ENCODE data around the gene HSDL2.

HSDL2 gene

GRCh38 chr9:112377087-112377486 lies 2.8 kb upstream of the HSDL2 start:
- no peak overlapping the region for H3K14ac ChIP-seq (ENCODE audit: low read length in 2 of 2)
- H3K4me1 ChIP-seq (ENCODE audit: control insufficient read depth, insufficient read depth, low read depth, low read length), result peaks cover 4% of the 10 kb centered on the region
- H3K27ac ChIP-seq (ENCODE audit: low read length, poor library complexity, severe bottlenecking), result no peak overlapping the region
- no peaks in the 10 kb centered on the region for H3K27me3 ChIP-seq (ENCODE audit: control insufficient read depth in 1 of 2, insufficient read depth in 1 of 2, low read length in 2 of 2)
- H2BK5ac ChIP-seq (ENCODE audit: low read depth, low read length, poor library complexity, severe bottlenecking), result no peak overlapping the region
- H2AK5ac ChIP-seq (ENCODE audit: low read length, severe bottlenecking), result no peak overlapping the region
- H2BK120ac ChIP-seq (ENCODE audit: low read depth, low read length), result no peak overlapping the region
- H3K23ac ChIP-seq (ENCODE audit: low read length in 2 of 2), result no peak overlapping the region
- DNase-seq, result no peak
- no peak overlapping the region for H3K4me3 ChIP-seq (ENCODE audit: insufficient read depth in 1 of 2, low read depth in 1 of 2, low read length in 2 of 2)
- no peak overlapping the region for H3K18ac ChIP-seq (ENCODE audit: low read depth in 1 of 2, low read length in 2 of 2)
- no peak overlapping the region for H3K9ac ChIP-seq (ENCODE audit: low read length)
- H3K79me1 ChIP-seq (replicated peaks; ENCODE audit: low read length, poor library complexity, severe bottlenecking), result peaks cover 5% of the 10 kb centered on the region
- H3K4me2 ChIP-seq (ENCODE audit: low read length, poor library complexity, severe bottlenecking), result no peak overlapping the region
- no peak overlapping the region for H3K4ac ChIP-seq (ENCODE audit: low read depth in 1 of 2, low read length in 2 of 2)
- H2BK15ac ChIP-seq (ENCODE audit: low read depth, poor library complexity, severe bottlenecking), result no peak overlapping the region
- 70% methylated on average over 2 of the region's 2 CpGs for WGBS
- H2BK12ac ChIP-seq (ENCODE audit: low read length in 2 of 2), result no peak overlapping the region
- H2AFZ ChIP-seq (ENCODE audit: low read depth, low read length), result no peak overlapping the region
- no peaks in the 10 kb centered on the region for H3K9me3 ChIP-seq (ENCODE audit: control insufficient read depth, low read length)
- no peak overlapping the region for H4K91ac ChIP-seq (ENCODE audit: low read length)
- no peaks in the 10 kb centered on the region for H3K36me3 ChIP-seq (ENCODE audit: control insufficient read depth in 1 of 2, insufficient read depth in 2 of 2, low read depth in 1 of 2, low read length in 2 of 2)
- H4K8ac ChIP-seq (ENCODE audit: low read length), result no peak overlapping the region

GRCh38 chr9:112377684-112378327 lies 2.1 kb upstream of the HSDL2 start:
- no peaks in the 10 kb centered on the region for H3K27me3 ChIP-seq (ENCODE audit: control insufficient read depth in 1 of 2, insufficient read depth in 1 of 2, low read length in 2 of 2)
- no peak overlapping the region for H3K18ac ChIP-seq (ENCODE audit: low read depth in 1 of 2, low read length in 2 of 2)
- no peak for DNase-seq
- no peaks in the 10 kb centered on the region for H3K36me3 ChIP-seq (ENCODE audit: control insufficient read depth in 1 of 2, insufficient read depth in 2 of 2, low read depth in 1 of 2, low read length in 2 of 2)
- no peak overlapping the region for H3K4ac ChIP-seq (ENCODE audit: low read depth in 1 of 2, low read length in 2 of 2)
- no peak overlapping the region for H2BK120ac ChIP-seq (ENCODE audit: low read depth, low read length)
- peak overlapping the region; percentile 97 for H3K9ac ChIP-seq (ENCODE audit: low read length)
- H2BK15ac ChIP-seq (ENCODE audit: low read depth, poor library complexity, severe bottlenecking), result no peak overlapping the region
- peak overlapping the region in 1 of 2 experiments; percentile 97 for H3K4me3 ChIP-seq (ENCODE audit: insufficient read depth in 1 of 2, low read depth in 1 of 2, low read length in 2 of 2)
- no peak overlapping the region for H2BK5ac ChIP-seq (ENCODE audit: low read depth, low read length, poor library complexity, severe bottlenecking)
- H2AK5ac ChIP-seq (ENCODE audit: low read length, severe bottlenecking), result no peak overlapping the region
- peaks cover 4% of the 10 kb centered on the region for H3K4me1 ChIP-seq (ENCODE audit: control insufficient read depth, insufficient read depth, low read depth, low read length)
- no peak overlapping the region for H3K27ac ChIP-seq (ENCODE audit: low read length, poor library complexity, severe bottlenecking)
- no peaks in the 10 kb centered on the region for H3K9me3 ChIP-seq (ENCODE audit: control insufficient read depth, low read length)
- no peak overlapping the region for H3K23ac ChIP-seq (ENCODE audit: low read length in 2 of 2)
- H2AFZ ChIP-seq (ENCODE audit: low read depth, low read length), result no peak overlapping the region
- 95% methylated on average over 1 of the region's 1 CpG for WGBS
- H3K14ac ChIP-seq (ENCODE audit: low read length in 2 of 2), result no peak overlapping the region
- H4K91ac ChIP-seq (ENCODE audit: low read length), result no peak overlapping the region
- no peak overlapping the region for H3K4me2 ChIP-seq (ENCODE audit: low read length, poor library complexity, severe bottlenecking)
- peaks cover 5% of the 10 kb centered on the region for H3K79me1 ChIP-seq (replicated peaks; ENCODE audit: low read length, poor library complexity, severe bottlenecking)
- no peak overlapping the region for H4K8ac ChIP-seq (ENCODE audit: low read length)
- H2BK12ac ChIP-seq (ENCODE audit: low read length in 2 of 2), result no peak overlapping the region

- peak overlapping the region; percentile 23 for H2AFZ ChIP-seq (ENCODE audit: low read depth, low read length)
- no peak overlapping the region for H3K14ac ChIP-seq (ENCODE audit: low read length in 2 of 2)
- peak overlapping the region in 1 of 2 experiments; percentile 40 for H3K4ac ChIP-seq (ENCODE audit: low read depth in 1 of 2, low read length in 2 of 2)
- no peak overlapping the region for H4K8ac ChIP-seq (ENCODE audit: low read length)
- peaks cover 5% of the 10 kb centered on the region for H3K79me1 ChIP-seq (replicated peaks; ENCODE audit: low read length, poor library complexity, severe bottlenecking)
- H3K23ac ChIP-seq (ENCODE audit: low read length in 2 of 2), result no peak overlapping the region
- DNase-seq, result peak; percentile 33
- peak overlapping the region; percentile 40 to 97 for H3K4me3 ChIP-seq (ENCODE audit: insufficient read depth in 1 of 2, low read depth in 1 of 2, low read length in 2 of 2)
- H3K9ac ChIP-seq (ENCODE audit: low read length), result peak overlapping the region; percentile 97
- H3K4me2 ChIP-seq (ENCODE audit: low read length, poor library complexity, severe bottlenecking), result peak overlapping the region; percentile 83
- H3K36me3 ChIP-seq (ENCODE audit: control insufficient read depth in 1 of 2, insufficient read depth in 2 of 2, low read depth in 1 of 2, low read length in 2 of 2), result no peaks in the 10 kb centered on the region
- H3K4me1 ChIP-seq (ENCODE audit: control insufficient read depth, insufficient read depth, low read depth, low read length), result peaks cover 4% of the 10 kb centered on the region
- no peaks in the 10 kb centered on the region for H3K27me3 ChIP-seq (ENCODE audit: control insufficient read depth in 1 of 2, insufficient read depth in 1 of 2, low read length in 2 of 2)
- no peak overlapping the region for H2AK5ac ChIP-seq (ENCODE audit: low read length, severe bottlenecking)
- no peak overlapping the region for H2BK12ac ChIP-seq (ENCODE audit: low read length in 2 of 2)
- H2BK5ac ChIP-seq (ENCODE audit: low read depth, low read length, poor library complexity, severe bottlenecking), result no peak overlapping the region
- H2BK120ac ChIP-seq (ENCODE audit: low read depth, low read length), result no peak overlapping the region
- 26% methylated on average over 27 of the region's 27 CpGs for WGBS
- H3K27ac ChIP-seq (ENCODE audit: low read length, poor library complexity, severe bottlenecking), result peak overlapping the region; percentile 98
- H2BK15ac ChIP-seq (ENCODE audit: low read depth, poor library complexity, severe bottlenecking), result no peak overlapping the region
- no peak overlapping the region for H4K91ac ChIP-seq (ENCODE audit: low read length)
- peak overlapping the region in 1 of 2 experiments; percentile 28 for H3K18ac ChIP-seq (ENCODE audit: low read depth in 1 of 2, low read length in 2 of 2)
- H3K9me3 ChIP-seq (ENCODE audit: control insufficient read depth, low read length), result no peaks in the 10 kb centered on the region
Measured at GRCh38 chr9:112378328-112379176, 1.4 kb upstream of the HSDL2 start.
